ENCODE results near the gene CBLIF. TPM values are rescaled to one million over a fixed set of nuclear protein-coding genes. Genes with fewer than 3 reads are reported as not detected.

CBLIF gene
- total and polyA plus RNA-seq, 2 of the 13 experiments (the other 11 are each of a cell fraction or from before 2014, with no cell fraction given) = not detected

GRCh38 chr11:59810189-59810910, 34.9 kb downstream of the CBLIF start, which contains the start of gene MRPL16 (continued):
- TF ChIP-seq SP140L (CRISPR knock-in tag; IDR thresholded peaks at IDR 0.05; ENCODE audit: borderline replicate concordance) (0 out of 2 replicates have a peak, but pooled peaks have one; percentile 36), RFX1 (IDR thresholded peaks at IDR 0.05) (no peak), ZNF816 (CRISPR knock-in tag; IDR thresholded peaks at IDR 0.05; ENCODE audit: borderline replicate concordance) (peak; percentile 40; the same call in 1 of the 2 replicates), DDIT3 (CRISPR knock-in tag; IDR thresholded peaks at IDR 0.05) (0 out of 2 replicates have a peak, but pooled peaks have one; percentile 71), HES4 (CRISPR knock-in tag; IDR thresholded peaks at IDR 0.05; ENCODE audit: borderline replicate concordance) (no peak), NR2F6 (IDR thresholded peaks at IDR 0.05) (no peak), NR2F6 (CRISPR knock-in tag; IDR thresholded peaks at IDR 0.05) (peak; percentile 48; the same call in 1 of the 2 replicates), FOXP4 (CRISPR knock-in tag; IDR thresholded peaks at IDR 0.05) (peak; percentile 26; the same call in 1 of the 2 replicates), BATF2 (CRISPR knock-in tag; IDR thresholded peaks at IDR 0.05) (no peak), SNAPC4 (CRISPR knock-in tag; IDR thresholded peaks at IDR 0.05) (no peak; the same call in 1 of the 2 replicates), ZNF704 (CRISPR knock-in tag; IDR thresholded peaks at IDR 0.05; ENCODE audit: borderline replicate concordance) (no peak), ZNF558 (CRISPR knock-in tag; IDR thresholded peaks at IDR 0.05; ENCODE audit: borderline replicate concordance) (peak; percentile 93; the same call in 1 of the 2 replicates), ZNF142 (CRISPR knock-in tag; IDR thresholded peaks at IDR 0.05) (peak; percentile 67)
